OCI-LY7 (cell line): ENCODE results near the gene SMIM45.

Experiments
- CTCF ChIP-seq: fragments of 200-600 bp; sonication (generic); conservative IDR thresholded peaks from 2 replicates; pipeline ENCODE4 v1.5.1; 2014; ENCODE audit warnings: mild to moderate bottlenecking, antibody characterized with exemption, low read length, moderate library complexity, mixed read lengths
- EZH2phosphoT487 ChIP-seq: fragments of 200-600 bp; sonication (generic); IDR thresholded peaks from 2 replicates; pipeline ENCODE4 v1.6.1; 2018; ENCODE audit warnings: low read depth, borderline replicate concordance, mild to moderate bottlenecking, mixed run types, antibody characterized with exemption, low read length, moderate library complexity, mixed read lengths

- TF ChIP-seq CTCF: no peak
- TF ChIP-seq EZH2phosphoT487: no peak
These were observed 39.2 kb downstream of the SMIM45 start for GRCh38 chr22:41991111-41991510.
